Keratinocyte (primary cell): Measurements from ENCODE around the gene ROBO3.

Experiments
- EZH2 ChIP-seq: IDR thresholded peaks from one replicate; pipeline ENCODE4 v1.6.1; 2012; ENCODE audit warnings: inconsistent platforms, mild to moderate bottlenecking, low read length, moderate library complexity
- TF ChIP-seq, protein P1 (sequence below), 3 experiments: IDR thresholded peaks in 1 of 3; conservative IDR thresholded peaks in 1 of 3; optimal IDR thresholded peaks in 1 of 3; 2 replicates in 2 of 3; 3 replicates in 1 of 3; pipeline versions ENCODE3 to v1.5.1; 2011; ENCODE audit warnings: low read length in 3 of 3, mild to moderate bottlenecking in 3 of 3, moderate library complexity in 2 of 3, control low read depth in 1 of 3, inconsistent platforms in 1 of 3; ENCODE audit not compliant: insufficient read depth in 2 of 3; ENCODE audit errors: extremely low read depth in 1 of 3

DNA sequence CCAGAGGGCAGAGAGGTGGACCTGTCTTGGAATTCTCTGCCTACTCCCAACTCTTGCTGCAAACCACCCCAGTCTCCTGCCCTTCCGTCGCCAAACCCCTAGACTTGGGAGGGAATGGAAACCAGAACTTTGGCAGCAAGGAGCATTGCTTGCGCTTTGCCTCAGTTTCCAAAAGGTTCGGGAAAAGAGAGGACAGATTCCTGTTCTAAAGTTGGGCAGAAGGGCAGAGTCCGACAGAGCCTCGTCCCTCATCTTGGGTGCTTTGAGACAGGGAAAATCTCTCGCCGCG is 396 bp upstream of the ROBO3 start:
- TF ChIP-seq, protein P1, sequence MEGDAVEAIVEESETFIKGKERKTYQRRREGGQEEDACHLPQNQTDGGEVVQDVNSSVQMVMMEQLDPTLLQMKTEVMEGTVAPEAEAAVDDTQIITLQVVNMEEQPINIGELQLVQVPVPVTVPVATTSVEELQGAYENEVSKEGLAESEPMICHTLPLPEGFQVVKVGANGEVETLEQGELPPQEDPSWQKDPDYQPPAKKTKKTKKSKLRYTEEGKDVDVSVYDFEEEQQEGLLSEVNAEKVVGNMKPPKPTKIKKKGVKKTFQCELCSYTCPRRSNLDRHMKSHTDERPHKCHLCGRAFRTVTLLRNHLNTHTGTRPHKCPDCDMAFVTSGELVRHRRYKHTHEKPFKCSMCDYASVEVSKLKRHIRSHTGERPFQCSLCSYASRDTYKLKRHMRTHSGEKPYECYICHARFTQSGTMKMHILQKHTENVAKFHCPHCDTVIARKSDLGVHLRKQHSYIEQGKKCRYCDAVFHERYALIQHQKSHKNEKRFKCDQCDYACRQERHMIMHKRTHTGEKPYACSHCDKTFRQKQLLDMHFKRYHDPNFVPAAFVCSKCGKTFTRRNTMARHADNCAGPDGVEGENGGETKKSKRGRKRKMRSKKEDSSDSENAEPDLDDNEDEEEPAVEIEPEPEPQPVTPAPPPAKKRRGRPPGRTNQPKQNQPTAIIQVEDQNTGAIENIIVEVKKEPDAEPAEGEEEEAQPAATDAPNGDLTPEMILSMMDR (optimal IDR thresholded peaks at IDR 0.05 in 1 of 3, IDR thresholded peaks at IDR 0.05 in 1 of 3, conservative IDR thresholded peaks at IDR 0.05 in 1 of 3; ENCODE audit: extremely low read depth in 1 of 3, insufficient read depth in 2 of 3, low read length in 3 of 3), result no peak
- peak; percentile 54 for TF ChIP-seq EZH2
